Smooth muscle cell (in vitro differentiated cells): Measurements from ENCODE around the gene RIC3. TPM values are rescaled to one million over a fixed set of nuclear protein-coding genes. Genes with fewer than 3 reads are reported as not detected.

Experiments used
- DNase-seq: peaks from one replicate; lab custom pipeline; 2025; ENCODE audit not compliant: unreplicated experiment; lab: John Stamatoyannopoulos, UW
- H2AFZ ChIP-seq: fragments of 200-600 bp; sonication (generic); 2 replicates; pipeline ENCODE4 v1.6.0; 2016; ENCODE audit warnings: antibody characterized with exemption, low read depth, mild to moderate bottlenecking
- H3F3A ChIP-seq: fragments of 200-600 bp; sonication (generic); 2 replicates; pipeline ENCODE4 v1.6.0; 2017; ENCODE audit warnings: antibody characterized with exemption, low read depth
- H3K27ac ChIP-seq: fragments of 200-600 bp; sonication (generic); 2 replicates; pipeline ENCODE4 v1.5.1; 2016; ENCODE audit warnings: low read depth, mild to moderate bottlenecking
- H3K27me3 ChIP-seq: fragments of 200-600 bp; sonication (generic); 2 replicates; pipeline ENCODE4 v1.6.1; 2016; ENCODE audit warnings: low read depth, mild to moderate bottlenecking
- H3K36me3 ChIP-seq: fragments of 200-600 bp; sonication (generic); 2 replicates; pipeline ENCODE4 v1.5.1; 2016; ENCODE audit warnings: low read depth
- H3K4me1 ChIP-seq: fragments of 200-600 bp; sonication (generic); 2 replicates; pipeline ENCODE4 v1.5.1; 2016; ENCODE audit warnings: low read depth
- H3K4me2 ChIP-seq: fragments of 200-600 bp; sonication (generic); 2 replicates; pipeline ENCODE4 v1.6.0; 2016; ENCODE audit warnings: mild to moderate bottlenecking
- H3K4me3 ChIP-seq: fragments of 200-600 bp; sonication (generic); 2 replicates; pipeline ENCODE4 v1.5.1; 2016; ENCODE audit warnings: mild to moderate bottlenecking
- H3K79me2 ChIP-seq: fragments of 200-600 bp; sonication (generic); 2 replicates; pipeline ENCODE4 v1.6.0; 2016; ENCODE audit warnings: low read depth, mild to moderate bottlenecking
- H3K9ac ChIP-seq: fragments of 200-600 bp; sonication (generic); 2 replicates; pipeline ENCODE4 v1.6.0; 2016; ENCODE audit warnings: low read depth
- H3K9me3 ChIP-seq: fragments of 200-600 bp; sonication (generic); replicated peaks from 2 replicates; pipeline ENCODE4 v1.5.1; 2016; ENCODE audit warnings: low read depth
- H4K20me1 ChIP-seq: fragments of 200-600 bp; sonication (generic); 2 replicates; pipeline ENCODE4 v1.6.0; 2016; ENCODE audit warnings: low read depth
- WGBS: methylation state at CpG from one replicate; pipeline ENCODE4 v1.1.7; 2016; ENCODE audit warnings: low lambda C conversion rate; 5-methylcytosine and 5-hydroxymethylcytosine counted together
- polyA plus RNA-seq: library from polyadenylated mRNA; unstranded; fragments of >200 nt; fragmentation: Nextera tagmentation; extraction: Ambion mirVana; gene quantifications from 2 replicates; pipeline ENCODE4 v1.2.1, GENCODE V29; 2016
- total RNA-seq: library from RNA; depleted of rRNA; stranded (reverse); fragments of >200 nt; gene quantifications from 2 replicates; pipeline ENCODE4 v1.2.3, GENCODE V29; 2014
- TF ChIP-seq, protein P1 (sequence below): fragments of 200-600 bp; sonication (generic); IDR thresholded peaks from 2 replicates; pipeline ENCODE4 v1.5.1; 2017; ENCODE audit warnings: borderline replicate concordance, mild to moderate bottlenecking, antibody characterized with exemption; ENCODE audit not compliant: insufficient read depth, poor library complexity, severe bottlenecking

The RIC3 gene
- total and polyA plus RNA-seq, 2 experiments from 2014 or later = 0.35 to 3.1 TPM

DNA sequence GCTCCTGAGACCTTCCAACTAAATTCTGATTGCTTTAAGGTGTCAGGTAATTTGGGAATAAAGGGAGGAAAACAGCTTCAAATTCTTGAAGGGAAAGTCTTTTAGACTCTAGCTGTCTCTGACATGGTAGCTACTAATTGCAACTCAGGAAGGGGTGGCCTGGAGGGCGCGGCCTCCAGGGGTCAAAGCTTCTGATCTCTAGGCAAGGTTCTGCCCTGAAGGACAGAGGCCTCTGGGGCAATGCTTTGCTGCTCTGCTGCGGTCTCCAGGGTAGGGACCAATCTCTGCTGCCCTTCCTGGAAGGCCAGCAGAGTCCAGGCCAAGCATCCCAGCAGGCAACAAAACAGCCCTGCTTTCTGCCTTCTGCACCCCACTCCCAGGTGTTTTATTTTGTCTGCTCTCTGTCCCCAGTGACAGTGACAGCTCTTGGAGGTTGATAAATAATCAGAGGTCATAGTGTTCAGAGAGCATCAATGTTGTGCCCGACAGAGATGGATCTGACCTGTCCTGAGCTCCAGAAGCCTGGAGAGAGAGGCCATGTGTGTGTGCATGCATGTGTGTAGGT lies 89.6 kb downstream of the RIC3 start:
- Histone ChIP-seq H3F3A (peaks cover 2% of the 10 kb centered on the region), H4K20me1 (peaks cover 26% of the 10 kb centered on the region), H3K27me3 (peaks cover 5% of the 10 kb centered on the region), H3K9me3 (no peaks in the 10 kb centered on the region), H3K9ac (no peak overlapping the region), H3K27ac (no peak overlapping the region), H3K4me2 (no peak overlapping the region), H3K36me3 (no peaks in the 10 kb centered on the region), H3K4me3 (no peak overlapping the region), H2AFZ (no peak overlapping the region), H3K4me1 (peaks cover 19% of the 10 kb centered on the region), H3K79me2 (peaks cover 12% of the 10 kb centered on the region)
- 93% methylated on average over 4 of the region's 4 CpGs for WGBS
- TF ChIP-seq, protein P1, sequence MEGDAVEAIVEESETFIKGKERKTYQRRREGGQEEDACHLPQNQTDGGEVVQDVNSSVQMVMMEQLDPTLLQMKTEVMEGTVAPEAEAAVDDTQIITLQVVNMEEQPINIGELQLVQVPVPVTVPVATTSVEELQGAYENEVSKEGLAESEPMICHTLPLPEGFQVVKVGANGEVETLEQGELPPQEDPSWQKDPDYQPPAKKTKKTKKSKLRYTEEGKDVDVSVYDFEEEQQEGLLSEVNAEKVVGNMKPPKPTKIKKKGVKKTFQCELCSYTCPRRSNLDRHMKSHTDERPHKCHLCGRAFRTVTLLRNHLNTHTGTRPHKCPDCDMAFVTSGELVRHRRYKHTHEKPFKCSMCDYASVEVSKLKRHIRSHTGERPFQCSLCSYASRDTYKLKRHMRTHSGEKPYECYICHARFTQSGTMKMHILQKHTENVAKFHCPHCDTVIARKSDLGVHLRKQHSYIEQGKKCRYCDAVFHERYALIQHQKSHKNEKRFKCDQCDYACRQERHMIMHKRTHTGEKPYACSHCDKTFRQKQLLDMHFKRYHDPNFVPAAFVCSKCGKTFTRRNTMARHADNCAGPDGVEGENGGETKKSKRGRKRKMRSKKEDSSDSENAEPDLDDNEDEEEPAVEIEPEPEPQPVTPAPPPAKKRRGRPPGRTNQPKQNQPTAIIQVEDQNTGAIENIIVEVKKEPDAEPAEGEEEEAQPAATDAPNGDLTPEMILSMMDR = no peak
- no peak for DNase-seq

GRCh38 chr11:8075119-8075726 lies 93.6 kb downstream of the RIC3 start:
- H3K27me3 ChIP-seq = peaks cover 30% of the 10 kb centered on the region
- H3K4me1 ChIP-seq = peaks cover 9% of the 10 kb centered on the region
- WGBS = 74% methylated on average over 2 of the region's 2 CpGs
- no peaks in the 10 kb centered on the region for H4K20me1 ChIP-seq
- no peaks in the 10 kb centered on the region for H3K79me2 ChIP-seq
- no peak overlapping the region for H3K4me2 ChIP-seq
- H3K4me3 ChIP-seq = no peak overlapping the region
- no peaks in the 10 kb centered on the region for H3K9me3 ChIP-seq
- H2AFZ ChIP-seq = no peak overlapping the region
- H3K27ac ChIP-seq = no peak overlapping the region
- no peaks in the 10 kb centered on the region for H3K36me3 ChIP-seq
- DNase-seq = no peak
- TF ChIP-seq, protein P1 = no peak
- H3K9ac ChIP-seq = no peak overlapping the region
- H3F3A ChIP-seq = peaks cover 1% of the 10 kb centered on the region

DNA sequence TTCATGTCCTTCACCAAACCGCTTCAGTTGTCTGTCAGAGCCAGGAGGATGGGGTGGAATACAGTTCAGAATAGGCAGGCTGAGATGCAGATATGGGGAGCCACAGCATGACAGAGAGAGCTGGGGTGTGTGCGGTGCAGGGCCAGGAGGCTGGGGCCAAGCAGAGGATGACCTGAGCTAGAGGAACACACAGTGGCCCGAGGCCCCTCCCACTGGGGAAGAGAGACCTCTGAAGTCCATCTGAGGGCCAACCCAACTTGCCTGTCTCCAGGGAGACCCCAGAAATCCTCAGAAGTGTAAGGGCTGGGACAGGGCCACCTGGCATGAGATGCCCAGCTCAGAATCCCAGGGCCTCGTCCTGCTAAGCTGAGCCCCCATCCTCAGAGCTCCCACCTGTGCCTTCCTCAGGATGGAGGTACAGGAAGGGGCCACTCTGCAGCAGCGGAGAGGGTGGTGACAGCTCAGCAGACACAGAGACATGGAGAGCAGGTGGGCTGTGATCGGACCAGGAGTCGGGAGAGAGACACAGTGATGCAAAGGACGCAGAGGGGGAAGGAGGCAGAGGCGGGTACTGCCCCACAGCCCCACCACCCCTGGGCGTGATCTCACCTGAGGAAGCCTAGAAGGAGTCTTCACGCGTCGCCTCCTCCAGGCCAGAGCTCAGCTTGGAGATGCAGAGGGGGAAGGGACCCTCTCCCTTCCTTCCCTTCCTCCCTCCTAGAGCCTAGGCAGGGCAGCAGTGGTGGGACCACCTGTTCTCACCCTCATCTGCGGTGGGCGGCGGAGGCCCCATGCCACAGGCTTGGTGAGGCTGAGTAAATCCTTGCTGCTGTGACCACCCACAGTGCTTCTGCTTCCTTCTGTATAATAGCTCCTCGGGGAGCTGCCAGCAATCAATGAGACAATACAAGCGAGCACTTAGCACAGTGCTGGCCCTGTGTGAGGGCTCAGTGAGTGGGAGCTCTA lies 96.9 kb downstream of the RIC3 start:
- H3K27me3 ChIP-seq = peaks cover 30% of the 10 kb centered on the region
- no peak overlapping the region for H3K27ac ChIP-seq
- H3K79me2 ChIP-seq = no peaks in the 10 kb centered on the region
- no peak for DNase-seq
- H3K9me3 ChIP-seq = no peaks in the 10 kb centered on the region
- H3K9ac ChIP-seq = no peak overlapping the region
- peaks cover 21% of the 10 kb centered on the region for H3K4me1 ChIP-seq
- WGBS = 69% methylated on average over 18 of the region's 18 CpGs
- no peak overlapping the region for H2AFZ ChIP-seq
- TF ChIP-seq, protein P1 = no peak
- H4K20me1 ChIP-seq = no peaks in the 10 kb centered on the region
- no peak overlapping the region for H3K4me3 ChIP-seq
- H3K36me3 ChIP-seq = no peaks in the 10 kb centered on the region
- H3K4me2 ChIP-seq = no peak overlapping the region
- no peaks in the 10 kb centered on the region for H3F3A ChIP-seq
